EL (cell line): ENCODE results near the gene RAP1GAP2.
A peak's percentile ranks its signal among the peaks of the same experiment; 100 is the strongest.

ENCODE experiments used
- DNase-seq: peaks from one replicate; pipeline ENCODE4 v3.0.0-alpha.2; 2016

RAP1GAP2 gene

GRCh38 chr17:2854143-2855055 lies 58.2 kb downstream of the RAP1GAP2 start:
- peak; percentile 39 for DNase-seq

- DNase-seq, result no peak
Measured at GRCh38 chr17:2855063-2855600, 58.9 kb downstream of the RAP1GAP2 start.

GRCh38 chr17:2856727-2857126 lies 60.5 kb downstream of the RAP1GAP2 start:
- no peak for DNase-seq

GRCh38 chr17:2860045-2860444 lies 63.8 kb downstream of the RAP1GAP2 start:
- no peak for DNase-seq

- DNase-seq, result no peak
Measured at GRCh38 chr17:2860883-2861282, 64.6 kb downstream of the RAP1GAP2 start.

- no peak for DNase-seq
Measured at GRCh38 chr17:2862197-2862596, 66.0 kb downstream of the RAP1GAP2 start.

- no peak for DNase-seq
Measured at GRCh38 chr17:2863204-2863603, 67.0 kb downstream of the RAP1GAP2 start.

- DNase-seq, result no peak
Measured at GRCh38 chr17:2865228-2865627, 69.0 kb downstream of the RAP1GAP2 start.

- peak; percentile 88 for DNase-seq
Measured at GRCh38 chr17:2867441-2868424, 71.5 kb downstream of the RAP1GAP2 start.

- no peak for DNase-seq
Measured at GRCh38 chr17:2869604-2870003, 73.4 kb downstream of the RAP1GAP2 start.

GRCh38 chr17:2871205-2871604 lies 75.0 kb downstream of the RAP1GAP2 start:
- DNase-seq, result no peak

GRCh38 chr17:2871720-2872119 lies 75.5 kb downstream of the RAP1GAP2 start:
- no peak for DNase-seq

- no peak for DNase-seq
Measured at GRCh38 chr17:2872282-2872681, 76.0 kb downstream of the RAP1GAP2 start.

GRCh38 chr17:2874189-2874686 lies 78.0 kb downstream of the RAP1GAP2 start:
- no peak for DNase-seq

- no peak for DNase-seq
Measured at GRCh38 chr17:2875608-2876007, 79.4 kb downstream of the RAP1GAP2 start.

- DNase-seq, result no peak
Measured at GRCh38 chr17:2876467-2876866, 80.2 kb downstream of the RAP1GAP2 start.

- no peak for DNase-seq
Measured at GRCh38 chr17:2878751-2879254, 82.6 kb downstream of the RAP1GAP2 start.

GRCh38 chr17:2880050-2880449 lies 83.8 kb downstream of the RAP1GAP2 start:
- DNase-seq, result no peak

- no peak for DNase-seq
Measured at GRCh38 chr17:2881295-2881694, 85.1 kb downstream of the RAP1GAP2 start.

GRCh38 chr17:2883544-2884213 lies 87.4 kb downstream of the RAP1GAP2 start:
- peak; percentile 51 for DNase-seq

- DNase-seq, result no peak
Measured at GRCh38 chr17:2885733-2886132, 89.5 kb downstream of the RAP1GAP2 start.

GRCh38 chr17:2888326-2888725 lies 92.1 kb downstream of the RAP1GAP2 start:
- no peak for DNase-seq
